Thyroid gland (tissue), 4 donors: Measurements from ENCODE around the gene RHOBTB1. TPM values are rescaled to one million over a fixed set of nuclear protein-coding genes. Genes with fewer than 3 reads are reported as not detected.

ENCODE experiments used
- DNase-seq, 2 donors: peaks; one replicate each; pipeline ENCODE4 v3.0.0-alpha.2; 2019
- H3K27ac ChIP-seq, 3 donors: fragments of 200-600 bp; sonication (generic); 1 replicate in 2 of 3; 2 replicates in 1 of 3; pipeline ENCODE4 v1.5.1; 2016 to 2019; ENCODE audit warnings: mild to moderate bottlenecking in 1 of 3, moderate library complexity in 1 of 3
- H3K27me3 ChIP-seq: fragments of 200-600 bp; sonication (generic); one replicate; pipeline ENCODE4 v1.5.1; 2019
- H3K36me3 ChIP-seq, 2 donors: fragments of 200-600 bp; sonication (generic); one replicate each; pipeline ENCODE4 v1.5.1; 2016 to 2019
- H3K4me1 ChIP-seq, 2 donors: fragments of 200-600 bp; sonication (generic); one replicate each; pipeline ENCODE4 v1.5.1; 2017 to 2019
- H3K4me3 ChIP-seq, 3 donors: fragments of 200-600 bp; sonication (generic); replicated peaks in 1 of 3; 1 replicate in 2 of 3; 2 replicates in 1 of 3; pipeline ENCODE4 v1.5.1; 2016; ENCODE audit warnings: mild to moderate bottlenecking in 1 of 3
- H3K9me3 ChIP-seq: fragments of 200-600 bp; sonication (generic); one replicate; pipeline ENCODE4 v1.5.1; 2017
- CTCF ChIP-seq, 6 experiments: fragments of 200-600 bp in 3 of 6; fragments of 450-650 bp in 3 of 6; sonication (generic) in 3 of 6; IDR thresholded peaks; one replicate each; pipeline ENCODE4 v1.5.1; 2016 to 2019; ENCODE audit warnings: antibody characterized with exemption in 6 of 6, mild to moderate bottlenecking in 2 of 6, inconsistent platforms in 1 of 6, moderate library complexity in 1 of 6
- POLR2A ChIP-seq, 2 donors: fragments of 450-650 bp; IDR thresholded peaks; one replicate each; pipeline ENCODE4 v1.6.1; 2017; ENCODE audit warnings: antibody characterized with exemption in 2 of 2, mild to moderate bottlenecking in 2 of 2, moderate library complexity in 1 of 2
- WGBS, 2 donors: methylation state at CpG; one replicate each; pipeline ENCODE4 v1.1.5; 2017; 5-methylcytosine and 5-hydroxymethylcytosine counted together
- intact Hi-C: fragments of 100-400 bp; cut with DNase I; formaldehyde crosslinking; loops from one replicate; pipeline ENCODE4 v1.15.1; 2023
- total RNA-seq, 4 donors: library from RNA; depleted of rRNA; stranded (reverse); fragments of >200 nt; gene quantifications; one replicate each; pipeline ENCODE4 v1.2.3, GENCODE V29; 2016

Gene RHOBTB1
- total RNA-seq, 4 donors from 2014 or later, result 6.8 to 10.5 (median 9.1) TPM

- WGBS, 2 donors, result 34 to 44% methylated on average over 5 of the region's 5 CpGs
- H3K9me3 ChIP-seq, result no peaks in the 10 kb centered on the region
- peak; percentile 62 to 75 for DNase-seq
- H3K27ac ChIP-seq, result no peak overlapping the region
- TF ChIP-seq POLR2A (IDR thresholded peaks at IDR 0.05) (no peak), CTCF (IDR thresholded peaks at IDR 0.05) (peak; percentile 61 to 81 (median 76))
- H3K4me1 ChIP-seq, result peaks cover 0 to 6% of the 10 kb centered on the region in 2 donors
- no peak overlapping the region for H3K4me3 ChIP-seq
- intact Hi-C loops, result loop anchor here (5.0 kb wide), 1 partner anchor 147 kb away; no protein-coding TSS in a partner anchor
- H3K36me3 ChIP-seq, result no peaks in the 10 kb centered on the region
- H3K27me3 ChIP-seq, result no peaks in the 10 kb centered on the region
These were observed 20.6 kb upstream of the RHOBTB1 start for GRCh38 chr10:60964257-60965235.

GRCh38 chr10:60963441-60964256 is 19.7 kb upstream of the RHOBTB1 start:
- Histone ChIP-seq H3K4me1 (peaks cover 0 to 6% of the 10 kb centered on the region in 2 donors), H3K4me3 (no peak overlapping the region), H3K9me3 (no peaks in the 10 kb centered on the region), H3K27me3 (no peaks in the 10 kb centered on the region), H3K27ac (no peak overlapping the region), H3K36me3 (no peaks in the 10 kb centered on the region)
- intact Hi-C loops, result no loop called here
- no peak for DNase-seq
- 12 to 20% methylated on average over 4 of the region's 4 CpGs for WGBS, 2 donors
- TF ChIP-seq POLR2A (IDR thresholded peaks at IDR 0.05) (no peak), CTCF (IDR thresholded peaks at IDR 0.05) (no peak)

- no peak for DNase-seq
- Histone ChIP-seq H3K36me3 (no peaks in the 10 kb centered on the region), H3K27ac (no peak overlapping the region), H3K4me1 (peaks cover 0 to 6% of the 10 kb centered on the region in 2 donors), H3K9me3 (no peaks in the 10 kb centered on the region), H3K4me3 (no peak overlapping the region), H3K27me3 (no peaks in the 10 kb centered on the region)
- no peak for TF ChIP-seq CTCF (IDR thresholded peaks at IDR 0.05)
- no peak for TF ChIP-seq POLR2A (IDR thresholded peaks at IDR 0.05)
- 80 to 82% methylated on average over 3 of the region's 3 CpGs for WGBS, 2 donors
- intact Hi-C loops, result no loop called here
These were observed 19.0 kb upstream of the RHOBTB1 start for GRCh38 chr10:60962946-60963345.

GRCh38 chr10:60960913-60961312 is 16.9 kb upstream of the RHOBTB1 start:
- H3K4me1 ChIP-seq, result peaks cover 0 to 6% of the 10 kb centered on the region in 2 donors
- TF ChIP-seq POLR2A (IDR thresholded peaks at IDR 0.05) (no peak), CTCF (IDR thresholded peaks at IDR 0.05) (no peak)
- WGBS, 2 donors, result 91 to 100% methylated on average over 1 of the region's 1 CpG
- no peak for DNase-seq
- no peak overlapping the region for H3K27ac ChIP-seq
- H3K9me3 ChIP-seq, result no peaks in the 10 kb centered on the region
- H3K27me3 ChIP-seq, result no peaks in the 10 kb centered on the region
- intact Hi-C loops, result no loop called here
- H3K36me3 ChIP-seq, result no peaks in the 10 kb centered on the region
- H3K4me3 ChIP-seq, result no peak overlapping the region
